Activated CD8-positive, alpha-beta memory T cell treated with anti-CD3 and anti-CD28 coated beads for 1 hour (primary cell): ENCODE results near the gene TRIM77.
"Not testable (repeated sequence)": the region's sequence is repeated elsewhere in the genome, so short reads cannot be mapped to it uniquely, and the experiment has no call there.

Source experiments
- DNase-seq, 2 donors: peaks; one replicate each; pipeline ENCODE4 v3.0.0-alpha.2; 2020; ENCODE audit warnings: low read depth in 1 of 2; ENCODE audit errors: extremely low read depth in 1 of 2

TRIM77 gene, protein sequence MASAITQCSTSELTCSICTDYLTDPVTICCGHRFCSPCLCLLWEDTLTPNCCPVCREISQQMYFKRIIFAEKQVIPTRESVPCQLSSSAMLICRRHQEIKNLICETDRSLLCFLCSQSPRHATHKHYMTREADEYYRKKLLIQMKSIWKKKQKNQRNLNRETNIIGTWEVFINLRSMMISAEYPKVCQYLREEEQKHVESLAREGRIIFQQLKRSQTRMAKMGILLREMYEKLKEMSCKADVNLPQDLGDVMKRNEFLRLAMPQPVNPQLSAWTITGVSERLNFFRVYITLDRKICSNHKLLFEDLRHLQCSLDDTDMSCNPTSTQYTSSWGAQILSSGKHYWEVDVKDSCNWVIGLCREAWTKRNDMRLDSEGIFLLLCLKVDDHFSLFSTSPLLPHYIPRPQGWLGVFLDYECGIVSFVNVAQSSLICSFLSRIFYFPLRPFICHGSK

DNA sequence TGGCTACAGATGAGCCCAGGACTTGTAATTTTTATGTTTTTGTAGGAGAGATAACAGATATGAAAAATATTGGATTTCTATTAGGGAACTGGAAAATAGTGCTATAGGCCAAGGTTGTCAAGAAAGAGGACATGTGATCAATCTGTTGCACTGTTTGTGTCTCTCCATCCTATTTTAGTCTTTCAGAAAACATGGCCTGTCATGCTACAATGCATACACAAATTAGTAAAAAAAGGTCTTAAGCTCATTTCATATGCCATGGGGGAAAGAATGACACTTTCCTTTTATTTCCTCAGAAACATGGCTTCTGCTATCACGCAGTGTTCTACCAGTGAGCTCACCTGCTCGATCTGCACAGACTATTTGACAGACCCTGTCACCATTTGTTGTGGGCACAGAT lies at the start of gene TRIM77:
TRIM77 (plus strand) TSS at position 301 of the 400 bp plus-strand sequence; CDS start at position 301, 0 bp downstream.
- DNase-seq, result not testable (repeated sequence)

DNA sequence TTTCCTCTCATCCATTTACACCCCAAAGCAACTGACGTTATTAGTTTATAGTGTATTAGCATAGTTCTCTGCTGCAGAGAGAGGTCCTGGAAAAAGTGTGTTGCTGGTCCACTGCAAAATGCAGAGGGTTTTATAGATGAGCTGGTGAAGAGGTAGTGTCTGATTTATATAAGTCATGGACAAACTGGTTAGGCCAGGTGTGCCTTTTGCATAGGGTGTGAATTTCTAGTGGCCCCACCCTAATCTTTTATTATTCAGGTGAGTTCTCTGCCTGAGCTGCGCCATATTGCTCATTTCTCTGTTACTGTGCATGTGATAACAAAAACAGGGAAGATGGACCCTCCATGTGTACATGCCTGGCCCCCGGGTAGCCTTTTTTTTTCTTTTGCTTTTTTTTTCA lies 43.1 kb upstream of the TRIM77 start:
- DNase-seq, result no peak

DNA sequence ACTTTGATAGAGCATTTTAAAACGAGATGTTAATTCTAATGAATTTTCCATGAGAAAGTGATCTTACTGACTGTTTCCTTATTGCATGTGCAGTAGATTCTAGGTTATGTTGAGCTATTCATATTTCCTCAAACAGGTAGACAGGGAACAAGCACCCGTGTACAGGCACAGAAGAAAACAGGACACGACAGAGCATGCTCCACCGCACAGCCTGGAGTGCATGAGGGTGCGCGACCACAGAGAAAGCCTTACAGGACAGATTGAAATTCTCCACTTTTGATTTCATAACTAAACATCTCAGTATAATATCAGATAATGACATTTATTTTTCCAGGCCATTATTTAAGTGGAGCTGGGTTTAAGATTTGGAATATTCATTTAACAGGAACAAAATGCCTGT lies 41.9 kb upstream of the TRIM77 start:
- not testable (repeated sequence) for DNase-seq

DNA sequence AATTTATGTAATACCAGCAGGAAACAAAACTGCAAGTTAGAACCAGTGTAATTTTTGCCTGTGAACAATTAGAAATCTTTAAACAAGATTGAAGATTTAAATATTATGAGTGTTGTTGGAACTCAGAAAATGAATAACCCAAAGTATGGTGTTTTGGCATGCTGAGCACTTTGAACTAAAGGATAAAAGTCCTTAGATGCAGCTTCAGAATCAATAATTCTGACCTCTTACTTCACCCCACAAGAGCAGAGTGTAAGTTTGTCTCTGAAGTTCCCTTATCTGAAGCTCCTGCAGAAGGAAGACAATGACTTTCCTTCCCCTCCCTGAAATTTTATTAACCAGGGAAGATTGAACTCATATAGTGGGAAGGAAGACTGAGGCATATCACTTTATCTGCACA lies 40.5 kb upstream of the TRIM77 start:
- not testable (repeated sequence) for DNase-seq

DNA sequence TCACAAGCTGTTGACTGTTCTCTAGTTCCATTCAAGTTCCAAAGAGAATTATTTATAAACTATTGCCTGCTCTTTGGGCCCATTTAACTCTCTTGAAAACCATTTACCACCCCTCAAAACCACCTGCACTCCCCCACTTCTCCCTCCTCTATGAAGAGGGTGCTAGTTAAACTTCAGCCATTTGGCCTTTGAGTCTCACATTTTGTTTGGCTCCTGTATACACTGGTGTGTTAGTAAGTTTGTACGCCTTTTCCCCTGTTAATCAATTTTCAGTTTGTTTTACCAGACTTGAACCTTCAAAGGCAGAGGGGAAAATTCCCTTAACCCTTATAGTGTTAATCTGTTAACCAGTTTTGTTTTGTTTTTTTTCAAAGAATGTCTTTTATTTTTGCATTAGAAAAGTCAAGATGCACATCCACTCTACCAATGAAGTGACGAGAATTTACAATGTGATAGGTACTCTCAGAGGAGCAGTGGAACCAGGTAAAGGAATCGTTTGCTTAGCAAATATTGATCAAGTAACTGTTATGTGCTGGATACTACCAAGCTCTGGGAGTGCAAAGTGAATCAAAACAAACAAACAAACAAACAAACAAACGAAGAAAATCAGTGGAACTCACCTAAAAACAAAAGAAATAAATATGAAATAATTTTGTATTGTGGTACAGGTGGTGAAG lies 40.0 kb upstream of the TRIM77 start:
- DNase-seq, result not testable (repeated sequence)

DNA sequence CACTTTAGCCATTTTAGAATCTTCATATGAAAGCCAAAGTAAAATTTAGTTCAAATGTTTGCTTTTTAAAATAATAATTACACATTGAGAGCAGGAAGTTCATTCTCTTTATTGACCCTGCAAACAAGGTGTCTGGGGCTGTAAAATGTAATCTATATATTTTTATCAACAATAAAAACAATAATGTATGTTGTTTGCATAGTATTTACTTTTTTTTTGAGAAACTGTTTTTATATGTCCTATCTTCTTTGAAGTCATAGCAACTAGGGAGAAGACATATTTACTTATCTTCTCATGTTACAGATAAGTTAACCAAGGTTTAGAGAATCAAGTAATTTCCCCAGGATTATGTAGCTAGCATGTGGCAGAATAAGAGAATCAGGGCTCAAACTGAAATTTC lies 37.6 kb upstream of the TRIM77 start:
- DNase-seq, result not testable (repeated sequence)

DNA sequence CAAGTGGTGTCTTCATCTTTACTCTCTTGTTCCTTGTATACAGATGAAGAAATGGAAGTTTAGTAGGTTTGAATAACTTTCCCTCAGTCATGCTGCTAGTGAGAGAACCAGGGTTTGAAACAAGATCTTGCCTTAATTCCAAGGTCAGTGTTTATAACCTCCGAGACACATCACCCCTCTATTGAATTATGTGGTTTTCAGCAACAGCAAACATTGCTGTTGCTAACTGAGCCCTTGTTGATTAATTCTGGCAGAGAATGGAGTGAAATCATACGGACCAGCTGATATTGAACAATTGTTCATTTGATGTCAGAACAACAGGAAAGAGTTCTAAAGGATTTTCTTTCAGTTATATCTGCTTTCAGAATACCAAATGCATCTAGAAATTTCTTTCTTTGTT lies 36.7 kb upstream of the TRIM77 start:
- DNase-seq, result not testable (repeated sequence)

DNA sequence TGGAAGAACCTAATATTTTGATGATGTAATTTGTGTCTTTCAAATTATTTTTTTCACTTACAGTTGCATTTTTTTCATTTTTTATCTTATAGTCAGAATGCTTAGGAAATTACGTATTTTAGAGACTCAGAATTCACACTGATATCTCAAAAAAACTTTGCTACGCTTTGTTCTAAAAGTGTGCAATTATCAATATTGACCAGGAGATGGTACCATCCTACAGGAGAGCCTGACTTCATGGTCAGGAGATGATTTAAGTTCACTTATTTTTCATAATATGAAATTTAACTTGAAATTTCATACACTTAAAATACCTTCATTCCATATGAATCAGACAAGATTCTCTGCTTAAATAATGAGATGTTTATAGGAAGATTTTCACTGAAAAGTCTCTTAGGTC lies 34.7 kb upstream of the TRIM77 start:
- not testable (repeated sequence) for DNase-seq

DNA sequence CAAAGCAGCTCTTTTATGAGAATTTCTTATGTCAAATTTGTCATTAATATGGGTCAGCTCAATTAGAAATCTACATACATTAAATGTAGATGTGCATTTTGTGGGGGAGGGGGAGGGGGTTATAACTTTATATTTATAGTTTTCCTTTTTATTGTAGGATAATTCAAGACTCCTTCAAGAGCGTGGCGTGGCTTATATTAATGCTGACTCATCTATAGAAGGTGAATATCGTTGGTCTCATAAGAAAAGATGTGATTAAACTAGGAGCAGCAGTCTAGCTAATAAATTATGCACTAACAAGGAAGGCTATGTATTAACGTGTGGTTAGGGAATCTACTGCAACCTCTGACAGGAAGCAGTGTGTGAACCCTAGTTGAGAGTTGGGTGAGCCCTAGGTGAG lies 34.2 kb upstream of the TRIM77 start:
- DNase-seq, result not testable (repeated sequence)

DNA sequence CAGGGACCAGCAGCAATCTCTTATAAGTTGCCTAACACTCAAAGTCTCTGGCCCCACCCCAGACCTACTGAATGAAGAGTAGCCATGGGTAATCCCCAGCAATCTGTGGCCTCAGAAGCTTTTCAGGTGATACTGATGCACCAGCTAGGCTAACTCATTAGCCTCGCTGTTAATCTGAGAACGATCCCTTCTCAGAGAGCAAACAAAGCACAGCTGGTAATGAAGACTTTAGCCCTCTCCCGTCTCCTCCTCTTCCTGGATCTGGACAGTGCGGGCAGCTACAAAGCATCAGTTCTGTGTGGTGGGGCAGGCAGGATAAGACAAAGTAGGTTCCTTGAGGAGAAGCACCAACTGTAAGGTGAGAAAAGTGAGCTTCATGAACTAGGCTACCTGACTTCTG lies 3.0 kb upstream of the TRIM77 start:
- DNase-seq, result not testable (repeated sequence)

DNA sequence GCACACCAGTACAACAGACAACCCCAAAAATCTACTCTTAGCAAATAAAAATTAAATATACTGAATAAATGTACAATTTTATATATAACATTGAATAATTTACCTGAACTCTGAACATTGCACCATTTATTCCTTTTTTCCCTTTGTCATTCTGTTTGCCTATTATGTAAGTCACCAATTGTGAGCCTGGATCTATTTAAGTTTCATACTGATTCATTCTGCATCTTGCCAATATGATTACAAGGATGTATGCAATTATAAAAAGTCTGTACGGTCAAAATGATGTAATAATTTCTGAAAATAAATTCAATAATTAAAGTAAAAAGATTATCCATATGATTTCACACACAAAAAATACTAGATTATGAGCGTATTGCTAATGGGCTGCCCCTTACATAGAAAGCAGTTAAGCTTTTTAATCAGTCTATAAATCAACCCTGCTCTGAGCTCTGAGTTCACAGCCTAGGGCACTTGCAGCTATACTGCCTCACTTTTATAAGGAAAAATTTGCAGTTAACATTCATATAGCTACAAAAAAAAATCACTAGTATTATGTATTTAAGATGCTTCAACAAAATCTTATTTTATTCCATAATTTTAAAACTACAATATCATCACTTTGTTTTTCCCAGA lies 14.9 kb downstream of the TRIM77 start:
- not testable (repeated sequence) for DNase-seq

DNA sequence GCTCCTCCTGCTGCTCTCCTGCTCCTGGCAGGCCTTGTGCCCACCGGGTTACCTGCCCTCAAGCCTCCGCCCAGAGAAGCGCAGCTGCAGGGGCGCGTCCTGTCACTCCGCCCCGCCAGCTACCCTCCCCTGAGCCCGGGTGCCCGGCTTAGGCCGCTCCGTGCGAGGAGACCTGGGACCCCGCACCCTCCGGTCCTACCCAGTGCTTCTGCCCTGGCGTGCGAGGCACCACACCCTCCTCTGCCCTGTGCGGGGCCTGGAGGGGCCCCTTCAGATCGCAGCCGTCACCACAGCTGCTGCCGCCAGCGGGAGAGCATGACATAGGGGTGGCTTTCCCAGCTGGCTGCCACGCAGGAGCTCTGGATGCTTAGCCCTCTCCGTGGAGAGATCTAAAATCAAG lies 20.1 kb downstream of the TRIM77 start:
- DNase-seq, result not testable (repeated sequence)

DNA sequence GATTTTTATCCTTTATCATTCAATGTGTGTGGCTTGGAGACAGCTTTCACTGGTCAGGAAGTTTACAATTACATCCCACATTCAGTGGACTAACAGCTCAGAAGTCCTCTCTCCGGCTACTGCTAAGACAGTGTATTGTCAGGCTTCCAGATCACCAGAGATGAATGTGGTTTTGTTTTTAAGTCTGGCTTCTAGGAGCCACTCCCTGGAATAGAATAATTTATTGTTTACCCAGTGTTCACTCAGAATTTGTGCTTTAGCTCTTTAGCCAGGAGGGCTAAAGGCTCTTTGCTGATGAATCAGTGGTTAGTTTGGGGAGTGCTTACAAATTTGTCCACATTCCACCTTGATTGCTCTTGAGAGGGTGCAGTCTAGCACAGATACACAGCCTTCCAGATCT lies 26.5 kb downstream of the TRIM77 start:
- no peak for DNase-seq

DNA sequence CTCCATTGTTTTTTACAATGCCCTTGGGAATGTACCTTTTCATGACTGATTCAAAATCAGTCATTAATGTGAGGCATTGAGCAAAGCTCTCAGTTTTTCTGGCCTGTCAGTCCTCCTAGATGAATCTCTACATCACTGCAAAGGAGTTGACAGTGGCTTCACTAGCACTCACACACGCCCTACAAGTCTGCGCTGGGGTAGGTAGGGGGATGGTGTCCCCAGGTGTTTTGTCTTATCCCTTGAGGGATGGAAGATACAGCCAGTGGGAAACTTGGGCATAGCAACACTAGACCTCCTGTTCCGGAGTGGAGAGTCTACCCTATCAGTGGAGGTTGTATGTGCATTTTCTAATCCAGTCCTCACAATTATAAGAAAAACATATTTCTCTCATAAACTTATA lies 27.0 kb downstream of the TRIM77 start:
- DNase-seq, result no peak

DNA sequence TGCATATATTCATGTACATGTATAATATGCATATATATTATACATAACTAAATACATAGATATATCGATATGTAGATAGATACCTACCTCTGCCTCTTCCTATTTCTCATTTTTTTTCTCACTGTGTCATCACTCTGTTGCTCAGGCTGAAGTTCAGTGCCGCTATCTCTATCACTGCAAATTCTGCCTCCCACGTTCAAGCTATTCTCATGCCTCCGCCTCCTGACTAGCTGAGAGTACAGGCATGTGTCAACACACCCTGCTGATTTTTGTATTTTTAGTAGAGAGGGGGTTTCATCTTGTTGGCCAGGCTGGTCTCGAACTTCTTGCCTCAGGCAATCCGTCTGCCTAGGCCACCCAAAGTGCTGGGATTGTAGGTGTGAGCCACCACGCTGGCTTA lies 31.3 kb downstream of the TRIM77 start:
- DNase-seq, result not testable (repeated sequence)

DNA sequence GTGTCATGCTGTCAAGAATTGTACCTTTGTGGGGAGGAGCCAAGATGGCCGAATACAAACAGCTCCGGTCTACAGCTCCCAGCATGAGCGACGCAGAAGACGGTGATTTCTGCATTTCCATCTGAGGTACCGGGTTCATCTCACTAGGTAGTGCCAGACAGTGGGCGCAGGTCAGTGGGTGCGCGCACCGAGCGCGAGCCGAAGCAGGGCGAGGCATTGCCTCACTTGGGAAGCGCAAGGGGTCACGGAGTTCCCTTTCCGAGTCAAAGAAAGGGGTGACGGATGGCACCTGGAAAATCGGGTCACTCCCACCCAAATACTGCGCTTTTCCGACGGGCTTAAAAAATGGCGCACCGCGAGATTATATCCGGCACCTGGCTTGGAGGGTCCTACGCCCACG lies 34.1 kb downstream of the TRIM77 start:
- DNase-seq, result not testable (repeated sequence)

DNA sequence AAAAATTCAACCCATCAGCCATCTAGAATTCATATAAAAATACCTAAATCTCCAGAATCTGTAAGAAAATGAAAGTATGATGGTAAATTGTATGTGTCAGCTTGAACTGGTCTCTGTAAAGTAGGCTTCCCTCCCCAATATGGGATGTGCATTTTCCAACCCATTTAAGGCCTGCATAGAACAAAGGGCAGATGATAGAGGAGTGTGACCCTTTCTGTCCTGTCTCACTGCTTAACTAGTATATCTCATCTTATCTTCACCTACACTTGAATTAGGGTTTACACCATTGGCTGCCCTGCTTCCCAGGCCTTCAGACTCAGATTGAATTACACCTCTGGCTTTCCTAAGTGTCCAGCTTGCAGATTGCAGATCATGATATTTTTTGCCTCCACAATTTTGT lies 40.7 kb downstream of the TRIM77 start:
- not testable (repeated sequence) for DNase-seq
